ENCODE measurements around the gene MEF2A. TPM values are rescaled to one million over a fixed set of nuclear protein-coding genes. Genes with fewer than 3 reads are reported as not detected.

Gene MEF2A
- total RNA-seq, 1 experiment from 2014 or later: 29.6 TPM

- BruUV-seq (replicated peaks): no TSS peak
These were observed 79.8 kb downstream of the MEF2A start for GRCh38 chr15:99645543-99645935.

GRCh38 chr15:99645951-99646350 lies 80.2 kb downstream of the MEF2A start:
- no peaks in the 10 kb centered on the region for H3K27me3 ChIP-seq (ENCODE audit: insufficient read depth, low read length)
- ChIA-PET CTCF (no interaction called here), POLR2A (no interaction called here), RAD21 (ENCODE audit: low non-redundant PET in 1 of 2, low total read pairs in 2 of 2, uncharacterized antibody in 2 of 2, unreplicated experiment in 2 of 2) (no interaction called here)
- H3K4me1 ChIP-seq (ENCODE audit: control insufficient read depth in 1 of 2, insufficient read depth in 2 of 2, low read length in 2 of 2): peaks cover 0 to 3% of the 10 kb centered on the region in 2 experiments; a peak in 1 of 4 replicates
- BruUV-seq (replicated peaks): no TSS peak
- peaks cover 5% of the 10 kb centered on the region; the same call in 1 of the 2 replicates for H3K79me2 ChIP-seq (ENCODE audit: insufficient read depth, low read length)
- H3K4me3 ChIP-seq (replicated peaks in 1 of 2; ENCODE audit: low read depth in 1 of 2, low read length in 2 of 2): no peak overlapping the region
- H3K36me3 ChIP-seq (ENCODE audit: control insufficient read depth in 1 of 2, insufficient read depth in 2 of 2, low read length in 2 of 2): no peaks in the 10 kb centered on the region
- H4K20me1 ChIP-seq (ENCODE audit: insufficient read depth): no peaks in the 10 kb centered on the region
- ATAC-seq (no peak), DNase-seq (ENCODE audit: low read depth, low spot score) (no peak)
- no peak overlapping the region for H3K4me2 ChIP-seq (ENCODE audit: low read length)
- H3K9me3 ChIP-seq (ENCODE audit: control insufficient read depth in 1 of 2, insufficient read depth in 1 of 2, low read depth in 1 of 2, low read length in 2 of 2): peaks cover 0 to 3% of the 10 kb centered on the region in 2 experiments; a peak in 1 of 4 replicates
- H3K27ac ChIP-seq (ENCODE audit: low read depth, low read length): no peak overlapping the region
- H3K9me2 ChIP-seq (ENCODE audit: insufficient read depth): no peaks in the 10 kb centered on the region
- H3K9ac ChIP-seq (ENCODE audit: low read length): no peak overlapping the region
- intact Hi-C loops (cut with micrococcal nuclease): no loop called here
- TF ChIP-seq ZNF274 (IDR thresholded peaks at IDR 0.05; ENCODE audit: low read depth, low read length) (no peak), ELF1 (IDR thresholded peaks at IDR 0.05; ENCODE audit: borderline replicate concordance, low read depth) (no peak), POLR2AphosphoS5 (IDR thresholded peaks at IDR 0.05; ENCODE audit: low read depth, low read length) (no peak), CTCF (IDR thresholded peaks at IDR 0.05 in 2 of 3, conservative IDR thresholded peaks at IDR 0.05 in 1 of 3; ENCODE audit: borderline replicate concordance in 1 of 3, insufficient read depth in 1 of 3, low read depth in 2 of 3, low read length in 2 of 3) (no peak), POLR2A (IDR thresholded peaks at IDR 0.05; ENCODE audit: borderline replicate concordance, extremely low read depth, insufficient read depth, insufficient read length) (no peak), JUND (IDR thresholded peaks at IDR 0.05) (no peak), ZFX (IDR thresholded peaks at IDR 0.05) (no peak), EGR1 (IDR thresholded peaks at IDR 0.05; ENCODE audit: low read depth) (no peak), SP1 (IDR thresholded peaks at IDR 0.05; ENCODE audit: low read depth) (no peak), FOSL1 (IDR thresholded peaks at IDR 0.05; ENCODE audit: low read depth) (no peak), RAD21 (IDR thresholded peaks at IDR 0.05; ENCODE audit: low read depth) (no peak), TCF7L2 (IDR thresholded peaks at IDR 0.05; ENCODE audit: borderline replicate concordance, extremely low read depth, insufficient read depth, insufficient read length) (no peak)
- no peak overlapping the region for H2AFZ ChIP-seq (ENCODE audit: low read depth, low read length, poor library complexity, severe bottlenecking)

More at GRCh38 chr15:99645543-99645935, 79.8 kb downstream of the MEF2A start:
- no peaks in the 10 kb centered on the region for H3K9me2 ChIP-seq (ENCODE audit: insufficient read depth)
- H3K27me3 ChIP-seq (ENCODE audit: insufficient read depth, low read length): no peaks in the 10 kb centered on the region
- POLR2A ChIA-PET: no interaction called here
- H3K27ac ChIP-seq (ENCODE audit: low read depth, low read length): no peak overlapping the region
- H2AFZ ChIP-seq (ENCODE audit: low read depth, low read length, poor library complexity, severe bottlenecking): no peak overlapping the region
- H4K20me1 ChIP-seq (ENCODE audit: insufficient read depth): no peaks in the 10 kb centered on the region
- ATAC-seq (no peak), DNase-seq (ENCODE audit: low read depth, low spot score) (no peak)
- H3K4me2 ChIP-seq (ENCODE audit: low read length): no peak overlapping the region
- H3K36me3 ChIP-seq (ENCODE audit: control insufficient read depth in 1 of 2, insufficient read depth in 2 of 2, low read length in 2 of 2): no peaks in the 10 kb centered on the region
- TF ChIP-seq ZFX (IDR thresholded peaks at IDR 0.05): no peak
- no peak for TF ChIP-seq POLR2A (IDR thresholded peaks at IDR 0.05; ENCODE audit: borderline replicate concordance, extremely low read depth, insufficient read depth, insufficient read length)
- H3K79me2 ChIP-seq (ENCODE audit: insufficient read depth, low read length): peaks cover 5% of the 10 kb centered on the region; the same call in 1 of the 2 replicates
- RAD21 ChIA-PET (ENCODE audit: low non-redundant PET in 1 of 2, low total read pairs in 2 of 2, uncharacterized antibody in 2 of 2, unreplicated experiment in 2 of 2): no interaction called here
- H3K9me3 ChIP-seq (ENCODE audit: control insufficient read depth in 1 of 2, insufficient read depth in 1 of 2, low read depth in 1 of 2, low read length in 2 of 2): peaks cover 0 to 3% of the 10 kb centered on the region in 2 experiments; a peak in 1 of 4 replicates
- intact Hi-C loops (cut with micrococcal nuclease): no loop called here
- H3K4me1 ChIP-seq (ENCODE audit: control insufficient read depth in 1 of 2, insufficient read depth in 2 of 2, low read length in 2 of 2): no peaks in the 10 kb centered on the region
- no peak overlapping the region for H3K4me3 ChIP-seq (replicated peaks in 1 of 2; ENCODE audit: low read depth in 1 of 2, low read length in 2 of 2)
- H3K9ac ChIP-seq (ENCODE audit: low read length): no peak overlapping the region
- CTCF ChIA-PET: no interaction called here
